Measurements from ENCODE around the gene PEMT. TPM values are rescaled to one million over a fixed set of nuclear protein-coding genes. Genes with fewer than 3 reads are reported as not detected.

Gene PEMT
- total RNA-seq, 1 experiment from 2014 or later = 29.5 TPM

GRCh38 chr17:17525311-17525710 is 66.2 kb downstream of the PEMT start:
- H3K27me3 Mint-ChIP-seq (ENCODE audit: insufficient read depth, unreplicated experiment) = no peaks in the 10 kb centered on the region
- no peak for DNase-seq
- no peak overlapping the region for H3K27ac Mint-ChIP-seq (ENCODE audit: unreplicated experiment)
- ChIA-PET CTCF (no interaction called here), POLR2A (interaction anchor here (0.6 kb wide), 1 partner anchor 120 kb away, joined by 3 read pairs; no protein-coding TSS in a partner anchor)
- no peak overlapping the region for H3K4me3 Mint-ChIP-seq (ENCODE audit: unreplicated experiment)
- no peak for TF ChIP-seq CTCF (IDR thresholded peaks at IDR 0.05; ENCODE audit: insufficient read depth in 1 of 2, low read depth in 1 of 2, low read length in 1 of 2, severe bottlenecking in 1 of 2, unreplicated experiment in 1 of 2)
- no peaks in the 10 kb centered on the region for H3K36me3 ChIP-seq (ENCODE audit: control insufficient read depth, insufficient read depth, low read length)
- no TSS peak for BruUV-seq (replicated peaks)
- H3K9me3 ChIP-seq = no peaks in the 10 kb centered on the region
- intact Hi-C loops (cut with micrococcal nuclease; ENCODE audit: unreplicated experiment) = no loop called here
- H3K9me3 Mint-ChIP-seq (ENCODE audit: unreplicated experiment) = no peaks in the 10 kb centered on the region
- no peaks in the 10 kb centered on the region for H3K27me3 ChIP-seq (replicated peaks; ENCODE audit: control insufficient read depth, insufficient read depth, low read length)
- H3K4me1 ChIP-seq = no peaks in the 10 kb centered on the region
- H3K4me1 Mint-ChIP-seq (ENCODE audit: low read depth, unreplicated experiment) = peaks cover 8% of the 10 kb centered on the region
- H3K4me3 ChIP-seq (ENCODE audit: low read depth, low read length) = no peak overlapping the region
- H3K36me3 Mint-ChIP-seq (ENCODE audit: insufficient read depth, unreplicated experiment) = no peaks in the 10 kb centered on the region

- BruUV-seq (replicated peaks) = no TSS peak
- intact Hi-C loops (cut with micrococcal nuclease; ENCODE audit: unreplicated experiment) = loop anchor here (1.0 kb wide), 1 partner anchor 46 kb away; no protein-coding TSS in a partner anchor
- Histone ChIP-seq H3K9me3 (no peaks in the 10 kb centered on the region), H3K4me3 (ENCODE audit: low read depth, low read length) (no peak overlapping the region), H3K36me3 (ENCODE audit: control insufficient read depth, insufficient read depth, low read length) (no peaks in the 10 kb centered on the region), H3K27me3 (replicated peaks; ENCODE audit: control insufficient read depth, insufficient read depth, low read length) (no peaks in the 10 kb centered on the region), H3K4me1 (no peaks in the 10 kb centered on the region)
- Mint-ChIP-seq H3K4me3 (ENCODE audit: unreplicated experiment) (no peak overlapping the region), H3K27me3 (ENCODE audit: insufficient read depth, unreplicated experiment) (no peaks in the 10 kb centered on the region), H3K36me3 (ENCODE audit: insufficient read depth, unreplicated experiment) (no peaks in the 10 kb centered on the region), H3K9me3 (ENCODE audit: unreplicated experiment) (no peaks in the 10 kb centered on the region), H3K4me1 (ENCODE audit: low read depth, unreplicated experiment) (no peaks in the 10 kb centered on the region), H3K27ac (ENCODE audit: unreplicated experiment) (no peak overlapping the region)
- no peak for DNase-seq
- POLR2A ChIA-PET = interaction anchor here (0.5 kb wide), 1 partner anchor 27 kb away, joined by 3 read pairs; no protein-coding TSS in a partner anchor
- no peak for TF ChIP-seq CTCF (IDR thresholded peaks at IDR 0.05; ENCODE audit: insufficient read depth in 1 of 2, low read depth in 1 of 2, low read length in 1 of 2, severe bottlenecking in 1 of 2, unreplicated experiment in 1 of 2)
- CTCF ChIA-PET = interaction anchor here (0.6 to 1.6 kb wide), 8 partner anchors 15 to 154 kb away, joined by 3 to 9 read pairs (median 5); partner anchors contain the start of gene RASD1
Measured at GRCh38 chr17:17523731-17524490, 67.6 kb downstream of the PEMT start.

- Mint-ChIP-seq H3K4me3 (ENCODE audit: unreplicated experiment) (no peak overlapping the region), H3K27me3 (ENCODE audit: insufficient read depth, unreplicated experiment) (no peaks in the 10 kb centered on the region), H3K4me1 (ENCODE audit: low read depth, unreplicated experiment) (no peaks in the 10 kb centered on the region), H3K27ac (ENCODE audit: unreplicated experiment) (no peak overlapping the region), H3K9me3 (ENCODE audit: unreplicated experiment) (no peaks in the 10 kb centered on the region), H3K36me3 (ENCODE audit: insufficient read depth, unreplicated experiment) (no peaks in the 10 kb centered on the region)
- Histone ChIP-seq H3K4me1 (no peaks in the 10 kb centered on the region), H3K4me3 (ENCODE audit: low read depth, low read length) (no peak overlapping the region), H3K27me3 (replicated peaks; ENCODE audit: control insufficient read depth, insufficient read depth, low read length) (no peaks in the 10 kb centered on the region), H3K9me3 (no peaks in the 10 kb centered on the region), H3K36me3 (ENCODE audit: control insufficient read depth, insufficient read depth, low read length) (no peaks in the 10 kb centered on the region)
- POLR2A ChIA-PET = no interaction called here
- CTCF ChIA-PET = interaction anchor here (0.6 to 1.6 kb wide), 8 partner anchors 15 to 153 kb away, joined by 3 to 9 read pairs (median 5); partner anchors contain the start of gene RASD1
- BruUV-seq (replicated peaks) = no TSS peak
- intact Hi-C loops (cut with micrococcal nuclease; ENCODE audit: unreplicated experiment) = loop anchor here (1.0 kb wide), 1 partner anchor 47 kb away; no protein-coding TSS in a partner anchor
- TF ChIP-seq CTCF (IDR thresholded peaks at IDR 0.05; ENCODE audit: insufficient read depth in 1 of 2, low read depth in 1 of 2, low read length in 1 of 2, severe bottlenecking in 1 of 2, unreplicated experiment in 1 of 2) = no peak
- DNase-seq = no peak
Measured at GRCh38 chr17:17523001-17523730, 68.3 kb downstream of the PEMT start.
